GM20000 (cell line): Measurements from ENCODE around the gene CELSR2.

Experiments
- DNase-seq: peaks from one replicate; pipeline ENCODE4 v3.0.0; 2012; ENCODE audit warnings: low spot score
- TF ChIP-seq, protein P1 (sequence below): IDR thresholded peaks from 2 replicates; pipeline ENCODE4 v1.5.1; 2012; ENCODE audit warnings: mild to moderate bottlenecking, control low read depth; ENCODE audit errors: extremely low read depth, missing control alignments

CELSR2 gene

DNA sequence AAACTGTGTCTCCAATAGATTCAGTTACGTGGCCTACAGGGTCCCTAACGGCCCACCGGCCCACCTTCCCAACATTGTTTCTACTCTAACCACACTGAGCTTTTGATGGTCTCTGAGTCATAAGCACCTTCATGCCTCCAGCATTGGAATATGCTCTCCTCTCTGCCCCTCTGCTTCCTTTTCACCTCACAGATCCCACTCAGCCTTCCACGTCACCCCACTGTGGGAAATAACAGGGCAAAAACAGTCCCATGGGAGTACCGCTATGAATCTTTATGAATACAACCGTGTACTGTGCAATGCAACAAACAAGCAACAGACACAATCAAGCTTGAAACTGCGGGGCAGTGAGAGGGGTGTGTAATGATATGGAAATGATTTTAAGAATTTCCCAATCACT lies 40.9 kb upstream of the CELSR2 start:
- no peak for DNase-seq
- TF ChIP-seq, protein P1, sequence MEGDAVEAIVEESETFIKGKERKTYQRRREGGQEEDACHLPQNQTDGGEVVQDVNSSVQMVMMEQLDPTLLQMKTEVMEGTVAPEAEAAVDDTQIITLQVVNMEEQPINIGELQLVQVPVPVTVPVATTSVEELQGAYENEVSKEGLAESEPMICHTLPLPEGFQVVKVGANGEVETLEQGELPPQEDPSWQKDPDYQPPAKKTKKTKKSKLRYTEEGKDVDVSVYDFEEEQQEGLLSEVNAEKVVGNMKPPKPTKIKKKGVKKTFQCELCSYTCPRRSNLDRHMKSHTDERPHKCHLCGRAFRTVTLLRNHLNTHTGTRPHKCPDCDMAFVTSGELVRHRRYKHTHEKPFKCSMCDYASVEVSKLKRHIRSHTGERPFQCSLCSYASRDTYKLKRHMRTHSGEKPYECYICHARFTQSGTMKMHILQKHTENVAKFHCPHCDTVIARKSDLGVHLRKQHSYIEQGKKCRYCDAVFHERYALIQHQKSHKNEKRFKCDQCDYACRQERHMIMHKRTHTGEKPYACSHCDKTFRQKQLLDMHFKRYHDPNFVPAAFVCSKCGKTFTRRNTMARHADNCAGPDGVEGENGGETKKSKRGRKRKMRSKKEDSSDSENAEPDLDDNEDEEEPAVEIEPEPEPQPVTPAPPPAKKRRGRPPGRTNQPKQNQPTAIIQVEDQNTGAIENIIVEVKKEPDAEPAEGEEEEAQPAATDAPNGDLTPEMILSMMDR, result no peak

DNA sequence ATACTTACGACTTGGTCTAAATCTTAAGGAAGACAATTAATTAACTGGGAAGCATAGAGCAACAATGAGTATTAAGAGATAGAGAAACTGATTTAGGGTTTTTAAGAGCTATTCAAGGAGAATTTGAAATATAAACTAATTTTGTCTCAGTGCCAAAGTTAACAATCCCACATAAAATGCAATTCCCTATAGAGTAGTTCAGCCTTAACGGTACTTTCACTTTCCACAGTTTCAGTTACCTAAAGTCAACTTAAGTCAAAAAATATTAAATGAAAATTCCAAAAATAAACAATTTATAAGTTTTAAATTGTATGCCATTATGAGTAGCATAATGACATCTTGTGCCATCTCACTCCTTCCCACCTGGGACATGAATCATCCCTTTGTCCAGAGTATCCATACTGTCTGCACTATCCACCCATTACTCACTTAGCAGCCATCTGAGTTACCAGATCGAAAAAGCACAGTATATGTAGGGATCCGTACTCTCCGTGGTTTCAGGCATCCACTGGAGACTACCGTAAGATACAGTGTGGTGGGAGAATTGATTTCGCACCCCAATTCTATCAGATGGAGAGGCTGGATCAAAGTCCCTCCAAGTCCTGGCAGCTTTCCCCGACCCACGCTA lies 40.4 kb upstream of the CELSR2 start:
- no peak for DNase-seq
- TF ChIP-seq, protein P1, result no peak

- TF ChIP-seq, protein P1, result no peak
Measured at GRCh38 chr1:109210058-109210457, 39.3 kb upstream of the CELSR2 start.

GRCh38 chr1:109213345-109213823 lies 36.0 kb upstream of the CELSR2 start:
- TF ChIP-seq, protein P1, result no peak
- no peak for DNase-seq

More at GRCh38 chr1:109210058-109210457, 39.3 kb upstream of the CELSR2 start:
- no peak for DNase-seq

DNA sequence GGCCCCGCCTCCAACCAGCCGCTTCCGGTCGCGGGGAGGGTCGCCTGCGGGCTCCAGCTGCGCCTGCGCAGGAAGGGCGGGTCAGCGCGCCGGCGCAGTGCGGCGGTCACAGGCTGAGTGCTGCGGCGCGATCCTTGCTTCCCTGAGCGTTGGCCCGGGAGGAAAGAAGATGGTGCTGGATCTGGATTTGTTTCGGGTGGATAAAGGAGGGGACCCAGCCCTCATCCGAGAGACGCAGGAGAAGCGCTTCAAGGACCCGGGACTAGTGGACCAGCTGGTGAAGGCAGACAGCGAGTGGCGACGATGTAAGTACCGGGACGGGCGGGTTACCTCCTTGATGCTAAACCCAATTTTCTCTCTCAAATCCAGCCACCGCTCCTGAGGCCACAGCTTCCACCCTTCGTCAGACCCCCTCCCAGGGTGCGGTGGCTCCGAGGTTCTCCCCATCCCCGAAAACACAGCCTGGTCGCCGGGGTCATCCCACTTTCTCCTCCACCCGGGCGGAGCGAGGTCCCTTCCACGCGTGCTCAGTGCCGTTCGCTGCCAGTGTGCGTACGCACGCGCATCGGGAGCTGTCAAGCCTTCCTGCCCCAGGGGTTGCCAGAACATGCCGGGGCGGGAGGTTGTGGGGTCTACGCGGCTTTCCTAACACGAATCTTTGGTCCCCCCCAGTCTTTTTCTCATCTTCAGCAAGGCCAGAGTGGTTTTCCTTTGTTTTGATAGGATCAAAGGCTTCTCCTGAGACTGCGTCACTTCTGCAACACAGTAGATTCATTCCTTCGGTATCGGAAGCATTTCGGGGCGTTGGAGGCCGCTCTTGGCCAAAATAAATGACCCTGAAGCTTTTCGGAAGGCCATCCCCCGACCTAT lies 35.3 kb upstream of the CELSR2 start, which contains the start of gene SARS1:
Gene SARS1 (plus strand): TSS at position 95 of the 870 bp plus-strand sequence. CDS start 75 bp downstream, at position 170.
- DNase-seq, result peak; percentile 92

DNA sequence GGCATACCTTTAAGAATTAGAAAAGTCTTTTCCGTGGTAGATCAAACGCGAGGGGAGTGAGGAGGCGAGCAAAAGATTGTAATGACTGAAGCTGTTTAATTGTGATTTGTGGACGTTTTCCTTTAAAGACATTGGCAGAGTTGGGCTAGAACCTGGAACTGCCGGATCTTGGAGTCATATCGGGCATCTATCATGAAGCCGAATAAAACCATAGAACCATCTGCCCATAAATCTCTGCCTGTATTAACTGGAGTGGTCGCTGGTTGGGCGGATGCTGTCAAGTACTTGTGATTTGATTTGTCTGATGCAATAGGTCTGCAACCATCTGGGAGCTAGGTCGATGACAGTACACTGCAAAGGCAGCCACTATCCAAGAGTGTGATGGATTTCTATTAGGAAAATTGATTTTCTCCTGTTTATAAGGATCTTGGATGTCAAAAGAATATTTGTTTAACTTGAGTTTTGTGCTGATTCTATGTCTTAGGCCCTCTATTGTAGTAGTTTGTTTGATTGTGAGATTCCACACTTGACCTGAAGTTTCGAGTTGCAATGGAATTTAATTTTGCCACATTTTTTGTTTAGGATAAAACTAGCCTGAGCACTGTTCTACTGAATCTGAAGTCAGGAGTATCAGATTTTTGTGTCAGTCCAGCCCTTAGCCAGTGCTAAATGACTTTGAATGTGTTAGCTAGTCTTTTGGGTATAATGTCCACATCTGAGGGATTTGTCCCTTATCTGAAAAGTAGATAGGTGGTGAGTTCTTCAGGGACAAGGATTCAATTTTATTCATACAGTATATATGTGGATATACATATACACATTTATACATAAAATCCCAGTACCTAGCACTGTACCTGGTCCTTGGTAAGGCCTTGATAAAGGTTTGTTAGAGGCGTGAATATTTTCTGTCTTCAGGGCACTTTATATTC lies 34.4 kb upstream of the CELSR2 start:
- peak; percentile 60 for DNase-seq
- TF ChIP-seq, protein P1, result no peak

More for the DNA sequence above, 35.3 kb upstream of the CELSR2 start, which contains the start of gene SARS1:
- TF ChIP-seq, protein P1, result no peak
